ENCODE results near the gene RARB. TPM values are rescaled to one million over a fixed set of nuclear protein-coding genes. Genes with fewer than 3 reads are reported as not detected.

RARB gene
- total RNA-seq, 2 donors from 2014 or later, result 21.5 to 21.9 TPM

DNA sequence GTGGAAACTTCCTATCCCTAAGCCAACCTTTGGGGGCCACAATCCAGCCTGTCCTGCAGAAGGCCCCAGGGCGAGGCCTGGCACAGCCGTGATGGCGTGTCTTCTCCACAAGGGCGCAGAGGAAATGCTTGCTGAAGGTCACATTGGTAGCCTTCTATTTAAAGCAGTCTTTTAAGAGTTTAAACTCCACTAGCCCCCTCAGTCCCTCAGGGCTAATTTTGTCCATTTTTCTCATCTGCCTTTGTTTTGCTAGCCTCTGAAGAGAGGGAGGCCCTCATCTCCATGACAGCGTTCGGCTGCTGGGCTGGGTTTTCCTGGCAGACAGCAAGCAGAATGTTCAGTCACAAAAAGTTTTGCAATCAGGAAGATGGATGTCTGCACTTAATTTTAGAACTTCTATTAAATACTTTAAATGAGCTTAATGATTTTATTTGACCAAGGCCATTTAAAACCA lies 40.8 kb downstream of the RARB start:
- peaks cover 12% of the 10 kb centered on the region for H3K36me3 ChIP-seq (ENCODE audit: control insufficient read depth, insufficient read depth, low read length)
- TF ChIP-seq, protein P1, sequence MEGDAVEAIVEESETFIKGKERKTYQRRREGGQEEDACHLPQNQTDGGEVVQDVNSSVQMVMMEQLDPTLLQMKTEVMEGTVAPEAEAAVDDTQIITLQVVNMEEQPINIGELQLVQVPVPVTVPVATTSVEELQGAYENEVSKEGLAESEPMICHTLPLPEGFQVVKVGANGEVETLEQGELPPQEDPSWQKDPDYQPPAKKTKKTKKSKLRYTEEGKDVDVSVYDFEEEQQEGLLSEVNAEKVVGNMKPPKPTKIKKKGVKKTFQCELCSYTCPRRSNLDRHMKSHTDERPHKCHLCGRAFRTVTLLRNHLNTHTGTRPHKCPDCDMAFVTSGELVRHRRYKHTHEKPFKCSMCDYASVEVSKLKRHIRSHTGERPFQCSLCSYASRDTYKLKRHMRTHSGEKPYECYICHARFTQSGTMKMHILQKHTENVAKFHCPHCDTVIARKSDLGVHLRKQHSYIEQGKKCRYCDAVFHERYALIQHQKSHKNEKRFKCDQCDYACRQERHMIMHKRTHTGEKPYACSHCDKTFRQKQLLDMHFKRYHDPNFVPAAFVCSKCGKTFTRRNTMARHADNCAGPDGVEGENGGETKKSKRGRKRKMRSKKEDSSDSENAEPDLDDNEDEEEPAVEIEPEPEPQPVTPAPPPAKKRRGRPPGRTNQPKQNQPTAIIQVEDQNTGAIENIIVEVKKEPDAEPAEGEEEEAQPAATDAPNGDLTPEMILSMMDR (conservative IDR thresholded peaks at IDR 0.05), result peak; percentile 62
- no peaks in the 10 kb centered on the region for H3K9me3 Mint-ChIP-seq
- peaks cover 9% of the 10 kb centered on the region for H3K36me3 Mint-ChIP-seq (ENCODE audit: low read depth)
- DNase-seq, result peak; percentile 69
- no peaks in the 10 kb centered on the region for H3K27me3 ChIP-seq (ENCODE audit: control insufficient read depth, insufficient read depth, low read length, poor library complexity, severe bottlenecking)
- no peak overlapping the region for H3K9ac ChIP-seq (ENCODE audit: extremely low read depth, low read length, poor library complexity, severe bottlenecking)
- peaks cover 38% of the 10 kb centered on the region for H3K4me1 Mint-ChIP-seq
- H3K4me1 ChIP-seq (ENCODE audit: control insufficient read depth, insufficient read depth, low read length), result peaks cover 9% of the 10 kb centered on the region
- H3K4me3 Mint-ChIP-seq, result no peak overlapping the region
- 80 to 91% methylated on average over 4 to 6 of the region's 6 CpGs for WGBS, 2 experiments (ENCODE audit: insufficient coverage in 1 of 2, insufficient read length in 1 of 2)
- H3K27ac Mint-ChIP-seq, result no peak overlapping the region
- no peaks in the 10 kb centered on the region for H3K27me3 Mint-ChIP-seq (ENCODE audit: insufficient read depth)
- H3K27ac ChIP-seq (ENCODE audit: low read depth, low read length), result no peak overlapping the region
- H3K4me3 ChIP-seq (ENCODE audit: low read length), result no peak overlapping the region
- H3K9me3 ChIP-seq (ENCODE audit: control insufficient read depth, low read length), result no peaks in the 10 kb centered on the region

DNA sequence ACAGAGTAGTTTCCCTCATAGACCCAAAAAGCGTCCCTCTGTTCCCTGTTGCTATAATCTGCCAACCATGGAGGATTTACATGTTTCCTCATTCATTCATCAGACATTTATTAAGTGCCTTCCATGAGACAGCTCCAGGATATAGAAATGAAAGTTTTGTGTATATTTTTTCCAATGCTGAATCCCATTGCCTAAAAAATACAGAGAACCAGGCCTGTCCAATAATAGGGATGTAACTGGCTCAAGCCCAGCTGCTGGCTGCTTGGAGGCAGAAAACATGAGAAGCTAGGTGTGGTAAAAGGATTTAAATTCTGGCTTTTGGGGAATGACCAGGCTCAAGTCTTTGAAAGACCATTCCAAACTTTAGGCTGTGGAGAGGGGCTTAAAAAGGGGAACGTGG lies 41.5 kb downstream of the RARB start:
- Histone ChIP-seq H3K4me1 (ENCODE audit: control insufficient read depth, insufficient read depth, low read length) (peaks cover 9% of the 10 kb centered on the region), H3K9ac (ENCODE audit: extremely low read depth, low read length, poor library complexity, severe bottlenecking) (no peak overlapping the region), H3K36me3 (ENCODE audit: control insufficient read depth, insufficient read depth, low read length) (peaks cover 8% of the 10 kb centered on the region), H3K9me3 (ENCODE audit: control insufficient read depth, low read length) (no peaks in the 10 kb centered on the region), H3K27ac (ENCODE audit: low read depth, low read length) (no peak overlapping the region), H3K27me3 (ENCODE audit: control insufficient read depth, insufficient read depth, low read length, poor library complexity, severe bottlenecking) (no peaks in the 10 kb centered on the region), H3K4me3 (ENCODE audit: low read length) (no peak overlapping the region)
- TF ChIP-seq, protein P1 (conservative IDR thresholded peaks at IDR 0.05), result no peak
- Mint-ChIP-seq H3K36me3 (ENCODE audit: low read depth) (peaks cover 9% of the 10 kb centered on the region), H3K4me1 (peaks cover 38% of the 10 kb centered on the region), H3K27ac (peak overlapping the region; percentile 22), H3K27me3 (ENCODE audit: insufficient read depth) (no peaks in the 10 kb centered on the region), H3K9me3 (no peaks in the 10 kb centered on the region), H3K4me3 (no peak overlapping the region)
- WGBS, 2 experiments (ENCODE audit: insufficient coverage in 1 of 2, insufficient read length in 1 of 2), result 83 to 88% methylated on average over 2 of the region's 2 CpGs
- DNase-seq, result no peak

- no peak overlapping the region for H3K27ac Mint-ChIP-seq
- DNase-seq, result no peak
- Histone ChIP-seq H3K9me3 (ENCODE audit: control insufficient read depth, low read length) (no peaks in the 10 kb centered on the region), H3K4me3 (ENCODE audit: low read length) (no peak overlapping the region), H3K4me1 (ENCODE audit: control insufficient read depth, insufficient read depth, low read length) (peaks cover 9% of the 10 kb centered on the region), H3K9ac (ENCODE audit: extremely low read depth, low read length, poor library complexity, severe bottlenecking) (no peak overlapping the region), H3K36me3 (ENCODE audit: control insufficient read depth, insufficient read depth, low read length) (peaks cover 10% of the 10 kb centered on the region), H3K27ac (ENCODE audit: low read depth, low read length) (no peak overlapping the region), H3K27me3 (ENCODE audit: control insufficient read depth, insufficient read depth, low read length, poor library complexity, severe bottlenecking) (no peaks in the 10 kb centered on the region)
- no peak overlapping the region for H3K4me3 Mint-ChIP-seq
- H3K4me1 Mint-ChIP-seq, result peaks cover 38% of the 10 kb centered on the region
- WGBS, 2 experiments (ENCODE audit: insufficient coverage in 1 of 2, insufficient read length in 1 of 2), result 84 to 94% methylated on average over 6 to 8 of the region's 9 CpGs
- no peaks in the 10 kb centered on the region for H3K9me3 Mint-ChIP-seq
- H3K27me3 Mint-ChIP-seq (ENCODE audit: insufficient read depth), result no peaks in the 10 kb centered on the region
- H3K36me3 Mint-ChIP-seq (ENCODE audit: low read depth), result peaks cover 13% of the 10 kb centered on the region
- TF ChIP-seq, protein P1 (conservative IDR thresholded peaks at IDR 0.05), result no peak
Observed at GRCh38 chr3:25471081-25471768, 43.2 kb downstream of the RARB start.
